Stimulated activated CD4-positive, alpha-beta T cell treated with anti-CD3 and anti-CD28 coated beads, Interleukin-12 subunit alpha, Interleukin-12 subunit beta, amount 100 ng/mL, for 48 hours (primary cell): ENCODE results near the gene INPP1.
"Not testable (repeated sequence)": the region's sequence is repeated elsewhere in the genome, so short reads cannot be mapped to it uniquely, and the experiment has no call there.

Experiments
- DNase-seq, 3 donors: peaks; one replicate each; pipeline ENCODE4 v3.0.0-alpha.2; 2020; ENCODE audit warnings: low read depth in 2 of 3, low spot score in 1 of 3

Gene INPP1

DNA sequence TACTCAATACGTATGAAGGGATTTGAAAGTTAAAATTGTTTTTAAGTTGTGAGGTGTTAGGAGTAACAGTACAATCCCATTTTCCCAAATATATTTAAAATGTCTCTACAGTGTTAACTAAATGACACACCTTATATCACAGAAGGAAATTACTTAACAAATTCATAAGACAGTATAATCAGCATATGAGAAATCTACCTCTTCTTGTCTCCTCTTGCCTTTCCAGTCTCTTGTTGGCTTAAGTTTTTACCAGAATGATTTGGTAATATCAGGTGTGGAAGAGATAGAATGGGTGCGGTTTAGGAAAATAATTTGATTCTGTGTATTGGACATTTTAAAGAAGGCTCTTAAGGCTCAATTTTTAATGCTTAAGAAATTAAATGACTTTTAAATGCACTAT lies 9.5 kb upstream of the INPP1 start:
- DNase-seq: no peak

- DNase-seq: no peak
Measured at GRCh38 chr2:190334479-190335224, 8.7 kb upstream of the INPP1 start.

GRCh38 chr2:190335225-190335559 lies 8.2 kb upstream of the INPP1 start:
- no peak for DNase-seq

DNA sequence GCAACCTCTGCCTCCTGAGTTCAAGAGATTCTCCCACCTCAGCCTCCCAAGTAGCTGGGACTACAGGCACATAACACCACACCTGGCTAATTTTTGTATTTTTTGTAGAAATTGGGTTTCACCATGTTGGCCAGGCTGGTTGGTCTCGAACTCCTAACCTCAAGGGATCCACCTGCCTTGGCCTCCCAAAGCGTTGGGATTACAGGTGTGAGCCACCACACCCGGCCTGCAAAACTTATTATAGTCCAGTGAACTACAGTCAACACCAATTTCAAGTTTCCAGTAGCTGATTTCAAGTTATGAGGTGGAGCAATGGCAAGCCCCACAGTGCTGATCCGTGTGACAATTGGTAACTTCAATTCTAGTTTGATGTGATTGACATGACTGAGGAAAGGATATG lies 7.8 kb upstream of the INPP1 start:
- not testable (repeated sequence) for DNase-seq

DNA sequence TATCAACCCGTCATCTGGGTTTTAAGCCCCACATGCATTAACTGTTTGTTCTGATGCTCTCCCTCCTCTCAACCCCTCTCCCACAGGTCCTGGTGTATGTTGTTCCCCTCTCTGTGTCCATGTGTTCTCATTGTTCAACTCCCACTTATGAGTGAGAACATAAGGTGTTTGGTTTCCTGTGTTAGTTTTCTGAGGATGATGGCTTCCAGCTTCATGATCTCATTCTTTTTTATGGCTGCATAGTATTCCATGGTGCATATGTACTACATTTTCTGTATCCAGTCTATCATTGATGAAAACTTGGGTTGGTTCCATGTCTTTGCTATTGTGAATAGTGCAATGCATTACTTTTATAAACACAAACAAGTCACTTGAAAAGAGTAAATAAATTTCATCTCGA lies 7.0 kb upstream of the INPP1 start:
- no peak for DNase-seq

GRCh38 chr2:190338453-190338852 lies 4.9 kb upstream of the INPP1 start:
- DNase-seq: no peak

GRCh38 chr2:190339394-190339793 lies 4.0 kb upstream of the INPP1 start:
- no peak for DNase-seq

DNA sequence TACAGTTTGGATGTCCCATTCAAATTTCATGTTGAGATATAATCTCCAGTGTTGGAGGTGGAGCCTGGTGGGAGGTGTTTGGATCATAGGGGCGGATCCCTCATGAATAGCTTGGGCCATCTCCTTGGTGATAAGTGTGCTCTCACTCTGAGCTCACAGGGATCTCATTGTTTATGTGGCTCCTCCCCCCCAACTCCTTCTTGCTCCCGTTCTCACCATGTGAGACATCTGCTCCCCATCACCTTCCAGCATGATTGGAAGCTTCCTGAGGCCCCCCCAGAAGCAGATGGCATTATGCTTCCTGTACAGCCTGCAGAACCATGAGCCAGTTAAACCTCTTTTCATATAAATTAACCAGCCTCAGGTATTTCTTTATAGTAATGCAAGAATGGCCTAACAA lies 3.0 kb upstream of the INPP1 start:
- no peak for DNase-seq

GRCh38 chr2:190342611-190343010 lies 778 bp upstream of the INPP1 start:
- no peak for DNase-seq

GRCh38 chr2:190343089-190343535 lies 277 bp upstream of the INPP1 start:
- DNase-seq: no peak

DNA sequence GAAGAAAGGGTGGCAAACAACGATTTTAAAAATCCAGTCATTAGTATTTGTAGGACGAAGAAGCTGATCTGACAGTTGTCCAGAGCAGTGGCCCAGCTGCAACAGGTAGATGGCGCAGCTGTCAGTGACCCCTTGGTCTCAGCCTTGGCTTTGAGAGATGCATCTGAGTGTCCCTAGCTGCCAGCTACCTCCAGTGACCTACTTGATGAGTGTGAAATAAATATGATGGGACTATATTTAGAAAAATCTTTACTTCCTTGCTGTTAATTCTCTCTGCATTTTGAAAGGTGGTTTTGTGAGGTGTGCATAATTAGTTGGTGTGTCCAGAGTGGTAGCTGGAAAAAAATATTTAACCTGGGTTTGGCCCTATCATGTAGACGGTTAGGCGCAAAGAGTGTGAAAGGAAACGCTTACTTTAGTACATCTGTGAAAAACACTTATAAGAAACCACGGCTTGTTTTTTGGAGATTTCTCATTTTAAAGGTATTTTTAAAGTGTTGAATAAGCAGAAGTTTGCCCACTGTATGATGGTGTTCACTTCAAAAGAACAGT lies 963 bp downstream of the INPP1 start:
- DNase-seq: no peak

DNA sequence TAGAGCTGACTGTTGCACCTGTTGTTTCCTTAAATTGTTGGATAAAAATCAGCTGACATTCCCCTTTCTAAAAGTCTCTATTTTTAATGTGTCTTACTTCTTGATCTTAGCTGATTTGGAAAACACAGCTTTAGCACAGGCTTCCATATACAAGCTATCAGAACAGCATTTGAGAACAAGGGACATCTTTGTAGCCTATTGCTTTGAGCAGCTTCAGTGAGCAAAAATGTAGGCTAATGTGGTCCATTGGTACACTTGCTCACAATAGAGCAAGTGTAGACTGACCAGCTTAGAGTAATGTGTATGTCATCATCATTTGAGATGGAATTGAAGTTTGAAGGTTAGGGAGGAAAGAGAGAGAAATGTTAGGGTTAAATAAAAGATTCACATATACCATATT lies 7.0 kb downstream of the INPP1 start:
- DNase-seq: no peak

- DNase-seq: no peak
Measured at GRCh38 chr2:190351955-190352354, 8.6 kb downstream of the INPP1 start.

- DNase-seq: no peak
Measured at GRCh38 chr2:190352668-190353536, 9.5 kb downstream of the INPP1 start.

- no peak for DNase-seq
Measured at GRCh38 chr2:190353537-190353899, 10.1 kb downstream of the INPP1 start.

- DNase-seq: no peak
Measured at GRCh38 chr2:190354003-190354690, 10.8 kb downstream of the INPP1 start.

DNA sequence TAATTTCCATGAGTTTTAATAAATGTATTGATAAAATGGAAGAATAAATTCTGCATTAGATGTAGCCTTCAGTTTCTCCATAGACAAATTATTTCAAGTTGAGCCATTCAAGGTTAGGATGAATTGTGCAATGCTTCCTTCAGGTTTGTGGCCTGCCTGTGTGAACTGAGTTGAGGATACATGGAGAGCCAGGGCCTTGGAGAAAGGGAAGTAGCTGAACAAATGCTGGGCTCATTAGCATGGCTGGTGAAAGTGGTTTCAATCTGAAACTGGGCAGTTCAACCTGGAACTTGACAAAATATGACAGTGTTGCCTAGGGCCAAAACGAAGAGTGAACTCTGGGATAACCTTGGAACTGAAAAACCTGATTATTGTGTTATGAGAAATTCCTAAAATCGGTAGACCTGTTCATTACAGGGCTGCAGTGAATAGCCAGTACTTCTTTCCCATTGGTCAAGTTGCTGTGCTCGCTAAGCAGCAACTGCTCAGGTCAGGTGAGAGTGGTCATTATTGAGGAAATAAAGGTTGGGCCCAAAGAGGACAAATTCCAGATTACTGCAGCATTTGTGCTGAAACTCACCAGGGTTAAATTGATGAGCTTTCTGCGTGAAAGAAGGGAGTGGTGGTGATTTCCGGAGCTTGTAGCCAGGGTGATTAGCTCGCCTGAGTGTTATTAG lies 12.7 kb downstream of the INPP1 start:
- DNase-seq: no peak

- no peak for DNase-seq
Measured at GRCh38 chr2:190357600-190357999, 14.2 kb downstream of the INPP1 start.

DNA sequence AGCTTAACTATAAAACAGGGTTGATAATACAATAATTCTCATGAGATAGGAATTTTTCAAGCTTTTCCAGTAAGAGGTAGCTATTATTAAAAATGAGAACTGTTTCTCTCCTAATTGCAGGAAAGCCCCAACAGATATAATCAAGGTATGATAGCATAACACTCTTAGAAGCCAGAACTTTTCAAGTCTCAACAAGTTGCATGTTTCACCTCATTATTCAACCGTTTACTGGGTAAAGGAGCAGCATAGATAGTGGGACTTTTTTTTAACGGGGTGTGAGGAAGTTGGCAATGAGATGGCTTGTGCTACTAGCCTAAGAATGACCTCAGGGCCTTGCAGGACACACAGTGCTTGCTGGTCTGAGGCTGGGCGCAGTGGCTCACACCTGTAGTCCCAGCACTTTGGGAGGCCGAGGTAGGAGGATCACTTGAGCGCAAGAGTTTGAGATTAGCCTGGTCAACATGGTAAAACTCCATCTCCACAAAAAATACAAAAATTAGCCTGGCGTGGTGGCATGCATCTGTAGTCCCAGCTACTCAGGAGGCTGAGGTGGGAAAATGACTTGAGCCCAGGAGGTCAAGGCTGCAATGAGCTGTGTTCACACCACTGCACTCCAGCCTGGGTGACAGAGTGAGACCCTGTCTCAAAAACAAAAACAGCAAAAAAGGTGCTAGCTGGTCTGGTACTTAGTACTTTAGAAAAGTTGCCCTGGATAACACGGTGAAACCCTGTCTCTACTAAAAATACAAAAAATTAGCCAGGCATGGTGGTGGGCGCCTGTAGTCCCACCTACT lies 15.5 kb downstream of the INPP1 start:
- not testable (repeated sequence) for DNase-seq

GRCh38 chr2:190360561-190360960 lies 17.2 kb downstream of the INPP1 start:
- DNase-seq: no peak
